ENCODE measurements around the gene BAIAP2.
A peak's percentile ranks its signal among the peaks of the same experiment; 100 is the strongest.
"Not testable (repeated sequence)": the region's sequence is repeated elsewhere in the genome, so short reads cannot be mapped to it uniquely, and the experiment has no call there.

The BAIAP2 gene

DNA sequence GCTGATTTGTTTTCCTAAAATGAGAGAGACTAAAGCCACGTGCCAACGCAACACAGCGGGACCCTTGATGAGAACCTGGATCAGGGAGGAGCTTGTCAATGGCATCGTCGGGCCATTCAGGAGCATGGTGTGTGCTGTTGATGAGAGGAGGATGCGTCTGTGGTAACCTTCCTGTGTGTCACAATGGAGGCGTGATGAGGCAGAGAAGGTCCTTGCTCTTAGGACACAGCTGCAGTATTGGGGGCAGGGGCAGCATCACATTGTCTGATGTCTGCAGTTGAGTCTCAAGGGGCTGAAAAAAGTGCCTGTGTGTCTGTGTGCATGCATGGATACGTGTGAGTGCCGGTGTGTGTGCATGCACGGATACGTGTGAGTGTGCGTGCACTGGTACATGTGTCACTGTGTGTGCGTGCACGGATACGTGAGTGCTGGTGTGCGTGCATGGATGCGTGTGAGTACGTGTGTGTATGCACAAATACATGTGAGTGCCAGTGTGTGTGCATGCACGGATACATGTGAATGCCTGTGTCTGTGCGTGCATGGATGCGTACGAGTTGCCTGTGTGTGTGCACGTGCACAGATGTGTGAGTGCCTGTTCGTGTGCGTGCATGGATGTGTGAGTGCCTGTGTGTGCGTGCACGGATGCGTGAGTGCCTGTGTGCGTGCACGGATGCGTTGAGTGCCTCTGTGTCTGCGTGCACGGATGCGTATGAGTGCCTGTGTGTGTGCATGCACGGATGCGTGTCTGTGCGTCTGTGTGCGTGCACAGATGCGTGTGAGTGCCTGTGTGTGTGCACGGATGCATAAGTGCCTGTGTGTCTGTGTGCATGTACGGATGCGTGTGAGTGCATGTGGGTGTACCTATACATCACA, 39.3 kb downstream of the BAIAP2 start:
- Histone ChIP-seq H3K27me3 (ENCODE audit: control insufficient read depth in 1 of 2, insufficient read depth in 2 of 2, low read length in 2 of 2) (no peaks in the 10 kb centered on the region), H3K27ac (ENCODE audit: low read length) (no peak overlapping the region), H3K4me3 (ENCODE audit: low read length in 2 of 2) (no peak overlapping the region), H3K4me1 (ENCODE audit: control insufficient read depth, insufficient read depth, low read length) (peaks cover 6% of the 10 kb centered on the region), H3K36me3 (ENCODE audit: control insufficient read depth in 2 of 2, insufficient read depth in 2 of 2, low read length in 2 of 2) (peaks cover 5 to 7% of the 10 kb centered on the region in 2 donors), H3K9ac (ENCODE audit: low read length in 2 of 2) (no peak overlapping the region), H3K9me3 (ENCODE audit: control insufficient read depth in 2 of 2, low read length in 2 of 2) (no peaks in the 10 kb centered on the region)

- H3K27me3 ChIP-seq (ENCODE audit: control insufficient read depth in 1 of 2, insufficient read depth in 2 of 2, low read length in 2 of 2), result no peaks in the 10 kb centered on the region
- H3K4me3 ChIP-seq (ENCODE audit: low read length in 2 of 2), result no peak overlapping the region
- H3K36me3 ChIP-seq (ENCODE audit: control insufficient read depth in 2 of 2, insufficient read depth in 2 of 2, low read length in 2 of 2), result peaks cover 5 to 7% of the 10 kb centered on the region in 2 donors
- H3K4me1 ChIP-seq (ENCODE audit: control insufficient read depth, insufficient read depth, low read length), result peaks cover 5% of the 10 kb centered on the region
- no peaks in the 10 kb centered on the region for H3K9me3 ChIP-seq (ENCODE audit: control insufficient read depth in 2 of 2, low read length in 2 of 2)
- H3K27ac ChIP-seq (ENCODE audit: low read length), result no peak overlapping the region
- no peak overlapping the region for H3K9ac ChIP-seq (ENCODE audit: low read length in 2 of 2)
Measured at GRCh38 chr17:81074875-81075274, 39.9 kb downstream of the BAIAP2 start.

- Histone ChIP-seq H3K4me1 (ENCODE audit: control insufficient read depth, insufficient read depth, low read length) (peaks cover 9% of the 10 kb centered on the region), H3K27me3 (ENCODE audit: control insufficient read depth in 1 of 2, insufficient read depth in 2 of 2, low read length in 2 of 2) (no peaks in the 10 kb centered on the region), H3K9ac (ENCODE audit: low read length in 2 of 2) (no peak overlapping the region), H3K27ac (ENCODE audit: low read length) (no peak overlapping the region), H3K36me3 (ENCODE audit: control insufficient read depth in 2 of 2, insufficient read depth in 2 of 2, low read length in 2 of 2) (peaks cover 5 to 7% of the 10 kb centered on the region in 2 donors), H3K9me3 (ENCODE audit: control insufficient read depth in 2 of 2, low read length in 2 of 2) (no peaks in the 10 kb centered on the region), H3K4me3 (ENCODE audit: low read length in 2 of 2) (no peak overlapping the region)
Measured at GRCh38 chr17:81075307-81075706, 40.4 kb downstream of the BAIAP2 start.

DNA sequence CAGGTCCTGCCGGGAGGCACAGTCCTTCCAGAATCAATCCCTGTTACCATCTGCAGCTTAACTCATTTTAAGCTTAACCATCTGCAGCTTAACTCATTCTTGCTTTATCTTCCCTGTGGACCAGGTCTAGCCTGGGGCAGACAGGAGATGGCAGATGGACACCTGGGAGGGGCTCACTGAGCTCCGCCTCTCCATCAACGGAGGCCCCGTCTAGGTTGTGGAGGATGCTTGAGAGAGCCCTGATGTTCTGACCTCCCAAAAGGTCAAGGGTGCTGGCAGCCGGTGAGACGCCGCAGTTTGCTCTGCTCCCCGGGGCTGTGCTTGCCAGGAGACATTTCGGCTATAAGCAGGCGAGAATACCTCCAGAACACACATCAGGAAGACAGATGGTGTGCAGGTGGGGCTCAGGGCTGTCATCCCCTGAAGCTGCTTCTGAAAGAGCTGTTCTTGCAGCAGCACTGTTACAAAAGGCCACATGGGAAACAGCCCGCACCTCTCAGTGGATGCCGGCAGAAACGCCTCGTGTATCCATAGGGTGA, 41.3 kb downstream of the BAIAP2 start:
- H3K27me3 ChIP-seq (ENCODE audit: control insufficient read depth in 1 of 2, insufficient read depth in 2 of 2, low read length in 2 of 2), result no peaks in the 10 kb centered on the region
- H3K36me3 ChIP-seq (ENCODE audit: control insufficient read depth in 2 of 2, insufficient read depth in 2 of 2, low read length in 2 of 2), result peaks cover 6 to 7% of the 10 kb centered on the region in 2 donors
- H3K27ac ChIP-seq (ENCODE audit: low read length), result no peak overlapping the region
- H3K4me3 ChIP-seq (ENCODE audit: low read length in 2 of 2), result no peak overlapping the region
- H3K9ac ChIP-seq (ENCODE audit: low read length in 2 of 2), result no peak overlapping the region
- H3K9me3 ChIP-seq (ENCODE audit: control insufficient read depth in 2 of 2, low read length in 2 of 2), result no peaks in the 10 kb centered on the region
- H3K4me1 ChIP-seq (ENCODE audit: control insufficient read depth, insufficient read depth, low read length), result peaks cover 11% of the 10 kb centered on the region

DNA sequence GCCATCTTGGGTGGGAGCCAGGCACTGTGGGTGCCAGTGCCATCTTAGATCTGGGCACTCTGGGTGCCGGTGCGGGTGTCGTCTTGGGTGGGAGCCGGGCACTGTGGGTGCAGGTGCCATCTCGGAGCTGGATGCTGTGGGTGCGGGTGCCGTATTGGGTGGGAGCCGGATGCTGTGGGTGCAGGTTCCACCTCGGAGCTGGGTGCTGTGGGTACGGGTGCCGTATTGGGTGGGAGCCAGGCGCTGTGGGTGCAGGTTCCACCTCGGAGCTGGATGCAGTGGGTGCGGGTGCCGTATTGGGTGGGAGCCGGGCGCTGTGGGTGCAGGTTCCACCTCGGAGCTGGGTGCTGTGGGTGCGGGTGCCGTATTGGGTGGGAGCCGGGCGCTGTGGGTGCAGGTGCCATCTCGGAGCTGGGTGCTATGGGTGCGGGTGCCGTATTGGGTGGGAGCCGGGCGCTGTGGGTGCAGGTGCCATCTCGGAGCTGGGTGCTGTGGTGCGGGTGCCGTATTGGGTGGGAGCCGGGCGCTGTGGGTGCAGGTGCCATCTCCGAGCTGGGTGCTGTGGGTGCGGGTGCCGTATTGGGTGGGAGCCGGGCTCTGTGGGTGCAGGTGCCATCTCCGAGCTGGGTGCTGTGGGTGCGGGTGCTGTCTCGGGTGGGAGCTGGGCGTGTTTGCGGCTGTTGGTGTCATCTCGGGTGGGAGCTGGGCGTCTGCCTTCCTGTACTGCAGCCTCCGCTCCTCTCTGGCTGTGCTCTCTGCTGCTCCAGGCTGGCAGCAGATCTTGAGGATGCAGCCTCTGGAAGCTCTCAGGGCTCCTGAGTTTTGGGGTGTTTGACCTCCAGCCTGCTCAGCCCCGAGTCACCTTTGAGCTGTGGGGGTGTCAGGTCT, 43.3 kb downstream of the BAIAP2 start:
- H3K27ac ChIP-seq (ENCODE audit: low read length); H3K9ac ChIP-seq (ENCODE audit: low read length in 2 of 2); H3K36me3 ChIP-seq (ENCODE audit: control insufficient read depth in 2 of 2, insufficient read depth in 2 of 2, low read length in 2 of 2); H3K4me3 ChIP-seq (ENCODE audit: low read length in 2 of 2); H3K27me3 ChIP-seq (ENCODE audit: control insufficient read depth in 1 of 2, insufficient read depth in 2 of 2, low read length in 2 of 2); H3K9me3 ChIP-seq (ENCODE audit: control insufficient read depth in 2 of 2, low read length in 2 of 2): not testable (repeated sequence)
- H3K4me1 ChIP-seq (ENCODE audit: control insufficient read depth, insufficient read depth, low read length), result peaks cover 28% of the 10 kb centered on the region

GRCh38 chr17:81080019-81080418, 45.1 kb downstream of the BAIAP2 start:
- Histone ChIP-seq H3K36me3 (ENCODE audit: control insufficient read depth in 2 of 2, insufficient read depth in 2 of 2, low read length in 2 of 2) (peaks cover 6 to 7% of the 10 kb centered on the region in 2 donors), H3K9ac (ENCODE audit: low read length in 2 of 2) (no peak overlapping the region), H3K27me3 (ENCODE audit: control insufficient read depth in 1 of 2, insufficient read depth in 2 of 2, low read length in 2 of 2) (no peaks in the 10 kb centered on the region), H3K4me3 (ENCODE audit: low read length in 2 of 2) (no peak overlapping the region), H3K9me3 (ENCODE audit: control insufficient read depth in 2 of 2, low read length in 2 of 2) (no peaks in the 10 kb centered on the region), H3K27ac (ENCODE audit: low read length) (no peak overlapping the region), H3K4me1 (ENCODE audit: control insufficient read depth, insufficient read depth, low read length) (peaks cover 37% of the 10 kb centered on the region)

DNA sequence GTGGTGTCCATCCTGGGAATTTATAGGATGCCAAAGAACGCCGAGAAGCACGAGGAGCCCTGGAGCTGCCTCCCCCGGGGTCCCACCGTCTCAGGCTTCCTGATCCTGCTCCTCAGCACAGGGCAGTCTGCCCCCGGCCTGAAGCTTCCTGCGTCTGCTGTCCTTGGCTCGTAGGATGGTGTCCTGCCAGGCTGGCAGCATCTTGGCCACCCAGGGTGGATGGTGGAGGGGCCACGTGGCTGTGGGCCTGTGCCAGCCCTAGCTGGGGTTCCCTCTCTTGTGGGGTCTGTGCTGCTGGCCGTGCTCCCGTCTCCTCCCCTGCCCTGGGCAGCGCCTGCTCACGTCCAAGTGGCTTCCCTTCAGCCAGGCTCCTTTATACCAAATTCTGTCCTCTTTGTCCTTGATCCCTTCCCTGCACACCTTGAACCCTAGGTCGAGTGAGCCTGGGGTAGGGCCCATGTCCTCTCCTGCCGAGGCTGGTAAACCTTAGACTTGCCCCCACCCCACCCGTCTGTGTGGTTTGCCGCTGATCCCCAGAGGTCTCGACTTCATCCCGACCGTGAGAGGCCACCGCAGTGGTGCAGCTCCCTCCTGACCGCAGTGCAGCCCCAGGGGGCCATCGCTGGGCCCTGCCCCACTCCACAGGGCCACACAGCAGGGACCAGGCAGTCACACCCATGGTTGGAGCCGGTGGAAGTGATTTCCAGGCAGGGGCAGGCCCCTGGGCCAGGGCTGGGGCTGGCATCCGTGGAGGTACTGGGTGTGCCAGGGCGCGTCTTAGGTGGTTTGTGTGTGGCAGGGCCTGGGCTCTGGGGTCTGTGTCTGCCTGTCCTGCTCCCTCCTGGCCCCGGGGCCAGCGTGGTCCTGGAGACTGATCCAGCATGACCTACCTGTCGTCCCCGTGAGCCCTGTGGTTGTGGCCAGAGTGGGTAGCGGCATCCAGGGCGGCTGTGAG, 46.5 kb downstream of the BAIAP2 start:
- H3K36me3 ChIP-seq (ENCODE audit: control insufficient read depth in 2 of 2, insufficient read depth in 2 of 2, low read length in 2 of 2), result peaks cover 11 to 12% of the 10 kb centered on the region in 2 donors
- no peaks in the 10 kb centered on the region for H3K27me3 ChIP-seq (ENCODE audit: control insufficient read depth in 1 of 2, insufficient read depth in 2 of 2, low read length in 2 of 2)
- H3K4me3 ChIP-seq (ENCODE audit: low read length in 2 of 2), result no peak overlapping the region
- no peak overlapping the region for H3K27ac ChIP-seq (ENCODE audit: low read length)
- no peaks in the 10 kb centered on the region for H3K9me3 ChIP-seq (ENCODE audit: control insufficient read depth in 2 of 2, low read length in 2 of 2)
- no peak overlapping the region for H3K9ac ChIP-seq (ENCODE audit: low read length in 2 of 2)
- H3K4me1 ChIP-seq (ENCODE audit: control insufficient read depth, insufficient read depth, low read length), result peaks cover 37% of the 10 kb centered on the region

- Histone ChIP-seq H3K9me3 (ENCODE audit: control insufficient read depth in 2 of 2, low read length in 2 of 2) (no peaks in the 10 kb centered on the region), H3K4me3 (ENCODE audit: low read length in 2 of 2) (no peak overlapping the region), H3K4me1 (ENCODE audit: control insufficient read depth, insufficient read depth, low read length) (peaks cover 37% of the 10 kb centered on the region), H3K27ac (ENCODE audit: low read length) (peak overlapping the region; percentile 24), H3K9ac (ENCODE audit: low read length in 2 of 2) (no peak overlapping the region), H3K36me3 (ENCODE audit: control insufficient read depth in 2 of 2, insufficient read depth in 2 of 2, low read length in 2 of 2) (peaks cover 14 to 17% of the 10 kb centered on the region in 2 donors), H3K27me3 (ENCODE audit: control insufficient read depth in 1 of 2, insufficient read depth in 2 of 2, low read length in 2 of 2) (no peaks in the 10 kb centered on the region)
Measured at GRCh38 chr17:81082177-81083073, 47.5 kb downstream of the BAIAP2 start.

- Histone ChIP-seq H3K4me1 (ENCODE audit: control insufficient read depth, insufficient read depth, low read length) (peaks cover 37% of the 10 kb centered on the region), H3K27ac (ENCODE audit: low read length) (peak overlapping the region; percentile 24), H3K9me3 (ENCODE audit: control insufficient read depth in 2 of 2, low read length in 2 of 2) (no peaks in the 10 kb centered on the region), H3K4me3 (ENCODE audit: low read length in 2 of 2) (no peak overlapping the region), H3K36me3 (ENCODE audit: control insufficient read depth in 2 of 2, insufficient read depth in 2 of 2, low read length in 2 of 2) (peaks cover 17 to 20% of the 10 kb centered on the region in 2 donors), H3K27me3 (ENCODE audit: control insufficient read depth in 1 of 2, insufficient read depth in 2 of 2, low read length in 2 of 2) (no peaks in the 10 kb centered on the region), H3K9ac (ENCODE audit: low read length in 2 of 2) (peak overlapping the region in 1 of 2 donors; percentile 13)
Measured at GRCh38 chr17:81083125-81083765, 48.3 kb downstream of the BAIAP2 start.
